KOPT-K1 (cell line): ENCODE measurements around the gene PTK6.

ENCODE experiments used
- H3K27ac ChIP-seq: fragments of 200-600 bp; sonication (generic); 2 replicates; pipeline ENCODE4 v1.5.1; 2016; ENCODE audit warnings: antibody characterized with exemption, mild to moderate bottlenecking, low read depth, low read length; ENCODE audit not compliant: poor library complexity, severe bottlenecking
- H3K36me3 ChIP-seq: fragments of 200-600 bp; sonication (generic); 2 replicates; pipeline ENCODE4 v1.5.1; 2017; ENCODE audit warnings: antibody characterized with exemption, mild to moderate bottlenecking, low read length, moderate library complexity; ENCODE audit not compliant: insufficient read depth
- H3K9me3 ChIP-seq: fragments of 200-600 bp; sonication (generic); 2 replicates; pipeline ENCODE4 v1.5.1; 2017; ENCODE audit warnings: antibody characterized with exemption, low read length, mild to moderate bottlenecking; ENCODE audit not compliant: insufficient read depth, poor library complexity, severe bottlenecking

Gene PTK6

GRCh38 chr20:63554361-63555278, 17.4 kb upstream of the PTK6 start:
- Histone ChIP-seq H3K9me3 (no peaks in the 10 kb centered on the region), H3K36me3 (no peaks in the 10 kb centered on the region), H3K27ac (no peak overlapping the region)

- Histone ChIP-seq H3K9me3 (no peaks in the 10 kb centered on the region), H3K36me3 (no peaks in the 10 kb centered on the region), H3K27ac (peak within 1 kb of the TSS; percentile 37)
These were observed 16.7 kb upstream of the PTK6 start, which contains the start of gene FNDC11 for GRCh38 chr20:63553933-63554290. TSS of gene FNDC11 (plus strand) at chr20:63554159. CDS start at chr20:63555664, 1,505 bp downstream.

GRCh38 chr20:63553251-63553932, 16.2 kb upstream of the PTK6 start:
- Histone ChIP-seq H3K9me3 (no peaks in the 10 kb centered on the region), H3K36me3 (no peaks in the 10 kb centered on the region), H3K27ac (peak overlapping the region; percentile 37)

GRCh38 chr20:63552481-63553249, 15.5 kb upstream of the PTK6 start:
- no peaks in the 10 kb centered on the region for H3K36me3 ChIP-seq
- H3K27ac ChIP-seq: peak overlapping the region; percentile 37
- no peaks in the 10 kb centered on the region for H3K9me3 ChIP-seq

- H3K9me3 ChIP-seq: no peaks in the 10 kb centered on the region
- no peak overlapping the region for H3K27ac ChIP-seq
- H3K36me3 ChIP-seq: no peaks in the 10 kb centered on the region
These were observed 13.9 kb upstream of the PTK6 start for GRCh38 chr20:63551068-63551467.

- Histone ChIP-seq H3K27ac (no peak overlapping the region), H3K36me3 (no peaks in the 10 kb centered on the region), H3K9me3 (no peaks in the 10 kb centered on the region)
These were observed 12.6 kb upstream of the PTK6 start for GRCh38 chr20:63549679-63550282.

GRCh38 chr20:63549019-63549418, 11.8 kb upstream of the PTK6 start:
- Histone ChIP-seq H3K36me3 (no peaks in the 10 kb centered on the region), H3K9me3 (no peaks in the 10 kb centered on the region), H3K27ac (no peak overlapping the region)

- no peak overlapping the region for H3K27ac ChIP-seq
- no peaks in the 10 kb centered on the region for H3K36me3 ChIP-seq
- H3K9me3 ChIP-seq: no peaks in the 10 kb centered on the region
These were observed 11.4 kb upstream of the PTK6 start for GRCh38 chr20:63548542-63548941.

GRCh38 chr20:63547725-63548480, 10.7 kb upstream of the PTK6 start, which contains the start of gene SRMS:
TSS of gene SRMS (minus strand) at chr20:63547749. CDS start at chr20:63547463, 286 bp downstream.
- Histone ChIP-seq H3K36me3 (no peaks in the 10 kb centered on the region), H3K27ac (no peak within 1 kb of the TSS), H3K9me3 (no peaks in the 10 kb centered on the region)

- no peaks in the 10 kb centered on the region for H3K36me3 ChIP-seq
- H3K9me3 ChIP-seq: no peaks in the 10 kb centered on the region
- no peak overlapping the region for H3K27ac ChIP-seq
These were observed 10.0 kb upstream of the PTK6 start for GRCh38 chr20:63546956-63547724.

GRCh38 chr20:63546256-63546955, 9.2 kb upstream of the PTK6 start:
- no peaks in the 10 kb centered on the region for H3K9me3 ChIP-seq
- H3K27ac ChIP-seq: no peak overlapping the region
- H3K36me3 ChIP-seq: no peaks in the 10 kb centered on the region

- Histone ChIP-seq H3K9me3 (no peaks in the 10 kb centered on the region), H3K27ac (no peak overlapping the region), H3K36me3 (no peaks in the 10 kb centered on the region)
These were observed 8.6 kb upstream of the PTK6 start for GRCh38 chr20:63545814-63546213.

GRCh38 chr20:63544958-63545516, 7.9 kb upstream of the PTK6 start:
- H3K27ac ChIP-seq: no peak overlapping the region
- H3K9me3 ChIP-seq: no peaks in the 10 kb centered on the region

More at GRCh38 chr20:63544958-63545516, 7.9 kb upstream of the PTK6 start:
- H3K36me3 ChIP-seq: no peaks in the 10 kb centered on the region
